GM12892 (cell line): Measurements from ENCODE around the gene DNAL4.
"Not testable (repeated sequence)": the region's sequence is repeated elsewhere in the genome, so short reads cannot be mapped to it uniquely, and the experiment has no call there.

Experiments
- DNase-seq: peaks from one replicate; pipeline ENCODE4 v3.0.0; 2011; ENCODE audit not compliant: insufficient read length
- FAIRE-seq: peaks from 2 replicates; lab custom pipeline; 2011; peaks lifted over from hg19 to GRCh38; lab: Jason Lieb, UNC
- POLR2A ChIP-seq: IDR thresholded peaks from 2 replicates; pipeline ENCODE4 v1.6.1; 2011; ENCODE audit warnings: low read depth, low read length, control low read depth
- POLR2AphosphoS5 ChIP-seq: IDR thresholded peaks from 2 replicates; pipeline ENCODE4 v1.6.1; 2011; ENCODE audit warnings: low read depth, low read length, control low read depth
- TAF1 ChIP-seq: IDR thresholded peaks from 2 replicates; pipeline ENCODE4 v1.6.1; 2011; ENCODE audit warnings: low read depth, mild to moderate bottlenecking, control low read depth, low read length, borderline replicate concordance

Gene DNAL4

GRCh38 chr22:38824585-38824984 is 30.6 kb upstream of the DNAL4 start:
- no peak for TF ChIP-seq POLR2AphosphoS5
- no peak for TF ChIP-seq TAF1
- no peak for TF ChIP-seq POLR2A
- FAIRE-seq (no peak), DNase-seq (peak; percentile 63)

- DNase-seq, result no peak
- FAIRE-seq, result no peak
- no peak for TF ChIP-seq POLR2A
- TF ChIP-seq TAF1, result no peak
- TF ChIP-seq POLR2AphosphoS5, result no peak
These were observed 29.7 kb upstream of the DNAL4 start for GRCh38 chr22:38823637-38824036.

GRCh38 chr22:38823076-38823475 is 29.1 kb upstream of the DNAL4 start:
- no peak for FAIRE-seq
- DNase-seq, result no peak
- TF ChIP-seq POLR2AphosphoS5 (no peak), POLR2A (no peak), TAF1 (no peak)

GRCh38 chr22:38820020-38820419 is 26.1 kb upstream of the DNAL4 start:
- FAIRE-seq (no peak), DNase-seq (no peak)
- TF ChIP-seq POLR2A, result no peak
- TF ChIP-seq TAF1, result no peak
- TF ChIP-seq POLR2AphosphoS5, result no peak

- DNase-seq (no peak), FAIRE-seq (no peak)
- TF ChIP-seq POLR2AphosphoS5, result no peak
These were observed 25.5 kb upstream of the DNAL4 start for GRCh38 chr22:38819387-38819940.

GRCh38 chr22:38817196-38817595 is 23.3 kb upstream of the DNAL4 start:
- no peak for DNase-seq
- FAIRE-seq, result no peak
- TF ChIP-seq POLR2AphosphoS5, result no peak
- TF ChIP-seq POLR2A, result no peak

GRCh38 chr22:38815842-38816241 is 21.9 kb upstream of the DNAL4 start:
- no peak for FAIRE-seq
- TF ChIP-seq POLR2A, result no peak
- TF ChIP-seq TAF1, result no peak
- no peak for TF ChIP-seq POLR2AphosphoS5
- DNase-seq, result no peak

GRCh38 chr22:38811241-38811640 is 17.3 kb upstream of the DNAL4 start:
- DNase-seq (no peak), FAIRE-seq (no peak)
- TF ChIP-seq POLR2A, result no peak
- no peak for TF ChIP-seq TAF1
- TF ChIP-seq POLR2AphosphoS5, result no peak

- FAIRE-seq, DNase-seq: not testable (repeated sequence)
These were observed 11.2 kb upstream of the DNAL4 start for GRCh38 chr22:38805041-38805593.

- FAIRE-seq, result no peak
- TF ChIP-seq POLR2A (no peak), TAF1 (no peak), POLR2AphosphoS5 (no peak)
These were observed 8.8 kb upstream of the DNAL4 start for GRCh38 chr22:38802671-38803121.

GRCh38 chr22:38799265-38800002 is 5.5 kb upstream of the DNAL4 start:
- TF ChIP-seq POLR2AphosphoS5 (no peak), POLR2A (no peak), TAF1 (no peak)
- DNase-seq (no peak), FAIRE-seq (no peak)

More at GRCh38 chr22:38802671-38803121, 8.8 kb upstream of the DNAL4 start:
- DNase-seq, result no peak

- DNase-seq (no peak), FAIRE-seq (no peak)
- no peak for TF ChIP-seq POLR2A
- TF ChIP-seq POLR2AphosphoS5, result no peak
- TF ChIP-seq TAF1, result no peak
These were observed 4.6 kb upstream of the DNAL4 start for GRCh38 chr22:38798496-38798895.

GRCh38 chr22:38796262-38796957 is 2.5 kb upstream of the DNAL4 start:
- no peak for TF ChIP-seq TAF1
- FAIRE-seq, result no peak
- DNase-seq, result no peak
